Keratinocyte (primary cell): ENCODE data around the gene SGK2. TPM values are rescaled to one million over a fixed set of nuclear protein-coding genes. Genes with fewer than 3 reads are reported as not detected.

Experiments
- DNase-seq: peaks from one replicate; pipeline ENCODE4 v3.0.0-alpha.2; 2011; ENCODE audit warnings: low read depth, missing footprints, low spot score
- FAIRE-seq: peaks from 2 replicates; lab custom pipeline; 2011; peaks lifted over from hg19 to GRCh38; lab: Jason Lieb, UNC
- H2AFZ ChIP-seq: 2 replicates; pipeline ENCODE4 v1.6.0; 2012; ENCODE audit warnings: low read length, control low read depth, inconsistent platforms; ENCODE audit not compliant: control insufficient read depth
- H3K27ac ChIP-seq: 2 replicates; pipeline ENCODE4 v1.5.1; 2011; ENCODE audit warnings: low read length; ENCODE audit not compliant: control insufficient read depth, insufficient read depth
- H3K27me3 ChIP-seq: 3 replicates; pipeline ENCODE4 v1.6.0; 2011; ENCODE audit warnings: low read length; ENCODE audit not compliant: control insufficient read depth, insufficient read depth; ENCODE audit errors: extremely low read depth
- H3K36me3 ChIP-seq, 2 experiments: 2 replicates in 1 of 2; 3 replicates in 1 of 2; pipeline ENCODE4 v1.5.1; 2011; ENCODE audit warnings: low read length in 2 of 2, mild to moderate bottlenecking in 1 of 2; ENCODE audit not compliant: control insufficient read depth in 2 of 2, insufficient read depth in 2 of 2; ENCODE audit errors: extremely low read depth in 1 of 2
- H3K4me1 ChIP-seq: 3 replicates; pipeline ENCODE4 v1.5.1; 2011; ENCODE audit warnings: low read length; ENCODE audit not compliant: control insufficient read depth, insufficient read depth; ENCODE audit errors: extremely low read depth
- H3K4me2 ChIP-seq: 3 replicates; pipeline ENCODE4 v1.6.0; 2011; ENCODE audit warnings: low read depth, low read length; ENCODE audit not compliant: control insufficient read depth, insufficient read depth; ENCODE audit errors: extremely low read depth
- H3K4me3 ChIP-seq, 3 experiments: fragments of 200-600 bp in 1 of 3; sonication (generic) in 1 of 3; 2 replicates in 2 of 3; 3 replicates in 1 of 3; pipeline ENCODE4 v1.5.1; 2011 to 2016; ENCODE audit warnings: low read length in 3 of 3, mild to moderate bottlenecking in 3 of 3, control low read depth in 2 of 3, inconsistent platforms in 1 of 3, low read depth in 1 of 3, mixed read lengths in 1 of 3, mixed run types in 1 of 3, moderate library complexity in 1 of 3; ENCODE audit not compliant: control insufficient read depth in 2 of 3, insufficient read depth in 2 of 3; ENCODE audit errors: extremely low read depth in 1 of 3
- H3K79me2 ChIP-seq: 2 replicates; pipeline ENCODE4 v1.6.0; 2012; ENCODE audit warnings: low read length; ENCODE audit not compliant: control insufficient read depth, insufficient read depth
- H3K9ac ChIP-seq: 3 replicates; pipeline ENCODE4 v1.6.0; 2011; ENCODE audit warnings: low read length; ENCODE audit not compliant: control insufficient read depth, insufficient read depth; ENCODE audit errors: extremely low read depth
- H3K9me1 ChIP-seq: 3 replicates; pipeline ENCODE4 v1.6.0; 2011; ENCODE audit warnings: low read length; ENCODE audit not compliant: control insufficient read depth, insufficient read depth; ENCODE audit errors: extremely low read depth
- H3K9me3 ChIP-seq: 2 replicates; pipeline ENCODE4 v1.5.1; 2012; ENCODE audit warnings: low read depth, low read length; ENCODE audit not compliant: control insufficient read depth
- H4K20me1 ChIP-seq: 3 replicates; pipeline ENCODE4 v1.6.0; 2011; ENCODE audit warnings: low read length; ENCODE audit not compliant: control insufficient read depth, insufficient read depth; ENCODE audit errors: extremely low read depth
- CTCF ChIP-seq, 3 experiments: IDR thresholded peaks in 1 of 3; conservative IDR thresholded peaks in 1 of 3; optimal IDR thresholded peaks in 1 of 3; 2 replicates in 2 of 3; 3 replicates in 1 of 3; pipeline versions ENCODE3 to v1.5.1; 2011; ENCODE audit warnings: low read length in 3 of 3, mild to moderate bottlenecking in 3 of 3, moderate library complexity in 2 of 3, control low read depth in 1 of 3, inconsistent platforms in 1 of 3; ENCODE audit not compliant: insufficient read depth in 2 of 3; ENCODE audit errors: extremely low read depth in 1 of 3
- EZH2 ChIP-seq: IDR thresholded peaks from one replicate; pipeline ENCODE4 v1.6.1; 2012; ENCODE audit warnings: inconsistent platforms, mild to moderate bottlenecking, low read length, moderate library complexity
- dilution Hi-C: fragments of 300-500 bp; cut with MboI; formaldehyde crosslinking; loops from one replicate; pipeline ENCODE4 v1.7.0; 2020; ENCODE audit warnings: low sequenced_read_pairs; ENCODE audit not compliant: extremely low pct_ligation_motif_present
- polyA plus RNA-seq, 5 experiments: library from polyadenylated mRNA; depleted of rRNA in 3 of 5; stranded (reverse) in 3 of 5; stranded (forward) in 1 of 5; unstranded in 1 of 5; fragments of >200 nt; gene quantifications; 1 replicate in 1 of 5; 2 replicates in 3 of 5; 3 replicates in 1 of 5; pipeline versions ENCODE4 v1.2.1 to v1.2.3, GENCODE V29; 2011 to 2012; ENCODE audit warnings: missing spikeins in 2 of 5, low read depth in 1 of 5, low replicate concordance in 1 of 5

The SGK2 gene
- polyA plus RNA-seq, 1 donor (not counting 4 experiments of a cell fraction or from before 2014, with no cell fraction given) = 0.12 TPM

- Histone ChIP-seq H4K20me1 (no peaks in the 10 kb centered on the region), H3K27ac (no peak overlapping the region), H3K4me3 (no peak overlapping the region), H3K4me1 (no peaks in the 10 kb centered on the region), H2AFZ (no peak overlapping the region), H3K36me3 (no peaks in the 10 kb centered on the region), H3K79me2 (no peaks in the 10 kb centered on the region), H3K4me2 (no peak overlapping the region), H3K9me3 (no peaks in the 10 kb centered on the region), H3K27me3 (peaks cover 7% of the 10 kb centered on the region), H3K9ac (no peak overlapping the region), H3K9me1 (no peaks in the 10 kb centered on the region)
- dilution Hi-C loops = no loop called here
- TF ChIP-seq CTCF (optimal IDR thresholded peaks at IDR 0.05 in 1 of 3, IDR thresholded peaks at IDR 0.05 in 1 of 3, conservative IDR thresholded peaks at IDR 0.05 in 1 of 3; ENCODE audit: extremely low read depth in 1 of 3, insufficient read depth in 2 of 3, low read length in 3 of 3) = peak in 1 of 3 experiments; percentile 22
- TF ChIP-seq EZH2 = no peak
- DNase-seq (no peak), FAIRE-seq (no peak)
Observed at GRCh38 chr20:43563429-43563828, 4.6 kb downstream of the SGK2 start.

- FAIRE-seq (no peak), DNase-seq (no peak)
- H3K27me3 ChIP-seq = peaks cover 3% of the 10 kb centered on the region
- no peaks in the 10 kb centered on the region for H3K9me1 ChIP-seq
- H3K4me1 ChIP-seq = no peaks in the 10 kb centered on the region
- H4K20me1 ChIP-seq = no peaks in the 10 kb centered on the region
- H3K9ac ChIP-seq = no peak overlapping the region
- no peaks in the 10 kb centered on the region for H3K79me2 ChIP-seq
- H3K4me3 ChIP-seq = no peak overlapping the region
- H3K4me2 ChIP-seq = no peak overlapping the region
- dilution Hi-C loops = no loop called here
- H2AFZ ChIP-seq = no peak overlapping the region
- no peak for TF ChIP-seq CTCF (optimal IDR thresholded peaks at IDR 0.05 in 1 of 3, IDR thresholded peaks at IDR 0.05 in 1 of 3, conservative IDR thresholded peaks at IDR 0.05 in 1 of 3; ENCODE audit: extremely low read depth in 1 of 3, insufficient read depth in 2 of 3, low read length in 3 of 3)
- TF ChIP-seq EZH2 = no peak
- no peaks in the 10 kb centered on the region for H3K9me3 ChIP-seq
- no peak overlapping the region for H3K27ac ChIP-seq
- H3K36me3 ChIP-seq = no peaks in the 10 kb centered on the region
Observed at GRCh38 chr20:43563991-43564390, 5.2 kb downstream of the SGK2 start.
